Amygdala (tissue), 56 donors: ENCODE measurements around the gene EPHA2.
"Not testable (repeated sequence)": the region's sequence is repeated elsewhere in the genome, so short reads cannot be mapped to it uniquely, and the experiment has no call there.

ENCODE experiments used
- DNase-seq, 56 donors: peaks; one replicate each; lab custom pipeline; 2025; lab: John Stamatoyannopoulos, UW

The EPHA2 gene

DNA sequence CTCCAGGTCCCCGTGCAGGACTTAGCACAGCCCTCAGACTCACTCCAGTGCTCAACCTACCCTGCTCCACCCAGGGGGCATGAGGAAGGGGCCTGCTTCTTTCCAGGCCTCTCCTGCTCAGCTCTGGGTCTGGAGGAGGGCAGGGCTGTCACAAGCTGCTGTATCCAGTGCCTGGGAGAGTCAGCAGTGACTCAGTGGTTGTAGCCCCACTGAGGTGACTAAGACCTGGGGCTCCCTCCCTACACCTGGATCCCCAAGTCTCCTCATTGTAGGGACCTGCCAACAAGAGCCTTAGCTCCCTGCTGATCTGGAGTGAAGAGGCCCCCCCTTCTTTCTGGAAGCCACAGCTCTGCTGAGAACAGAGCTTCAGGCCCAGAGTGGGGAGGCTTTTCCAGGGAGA is 46.3 kb downstream of the EPHA2 start:
- DNase-seq: no peak

DNA sequence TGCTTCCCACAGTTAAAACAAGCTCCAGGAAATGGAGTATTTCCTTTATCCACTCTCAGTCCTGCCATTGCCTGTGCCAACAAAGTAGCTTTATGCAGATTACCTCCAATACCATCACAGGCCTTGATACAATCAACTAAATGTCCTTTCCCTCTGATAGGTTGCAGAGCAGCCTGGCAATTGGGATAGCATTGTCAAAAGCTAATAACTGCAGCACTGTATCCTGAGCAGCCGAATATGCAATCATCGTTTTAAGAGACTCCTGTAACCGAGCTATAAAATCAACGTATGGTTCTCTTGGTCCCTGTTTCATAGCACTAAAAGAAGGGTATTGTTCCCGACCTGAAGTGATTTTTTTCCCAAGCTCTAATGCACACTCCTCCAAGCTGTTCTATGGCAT is 48.8 kb downstream of the EPHA2 start:
- DNase-seq: not testable (repeated sequence)

DNA sequence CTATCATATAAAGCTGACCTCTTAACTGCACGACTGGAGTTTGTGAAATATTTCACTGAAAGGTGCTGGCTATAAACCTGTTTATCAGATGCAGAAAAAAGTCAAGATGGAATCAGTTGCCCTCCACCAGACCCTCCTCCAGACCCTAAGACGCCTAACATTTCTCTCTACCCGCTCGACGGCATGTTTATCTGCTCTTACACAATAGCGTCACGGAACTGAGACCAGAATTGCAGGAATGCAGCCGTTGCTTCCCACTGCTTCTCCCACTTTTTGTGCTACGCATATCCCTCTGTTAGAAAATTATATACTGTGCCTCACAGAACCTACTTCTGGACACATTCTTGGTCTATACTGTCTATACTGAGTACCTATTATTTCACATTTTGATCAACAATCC is 54.2 kb downstream of the EPHA2 start:
- DNase-seq: no peak

DNA sequence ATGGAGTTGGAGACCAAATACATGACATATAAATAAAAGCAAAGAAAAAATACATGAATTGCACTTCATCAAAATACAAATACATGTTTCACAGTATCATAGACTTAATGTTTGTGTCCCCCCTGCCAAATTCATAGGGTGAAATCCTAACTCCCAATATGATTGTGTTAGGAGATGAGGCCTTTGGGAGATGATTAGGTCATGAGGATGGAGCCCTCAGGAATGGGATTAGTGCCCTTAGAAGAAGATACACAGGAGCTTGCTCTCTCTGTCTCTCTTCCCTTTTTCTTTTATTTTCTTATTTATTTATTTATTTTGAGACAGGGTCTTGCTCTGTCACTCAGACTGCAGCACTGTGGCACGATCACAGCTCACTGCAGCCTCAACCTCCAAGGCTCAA is 56.5 kb downstream of the EPHA2 start:
- DNase-seq: no peak

DNA sequence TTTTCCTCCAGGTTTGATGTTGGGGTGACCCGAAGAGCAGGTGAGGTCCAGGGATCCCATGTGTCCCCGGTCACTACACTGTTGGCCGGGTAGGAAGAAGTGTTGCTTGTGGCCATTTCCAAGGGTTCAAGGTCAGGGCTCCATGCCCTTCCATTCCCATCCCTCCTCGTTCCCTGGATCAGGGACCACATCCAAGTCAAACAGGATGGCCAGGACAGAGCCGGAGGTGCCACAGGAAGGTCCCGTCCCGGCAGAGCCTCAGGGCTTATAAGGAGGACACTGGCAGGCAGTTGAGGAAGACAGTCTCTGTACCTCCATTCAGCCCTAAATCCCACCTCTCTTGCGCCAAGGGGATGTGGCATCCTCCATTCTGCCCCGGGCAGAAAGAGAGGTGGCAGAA is 60.4 kb downstream of the EPHA2 start:
- no peak for DNase-seq

DNA sequence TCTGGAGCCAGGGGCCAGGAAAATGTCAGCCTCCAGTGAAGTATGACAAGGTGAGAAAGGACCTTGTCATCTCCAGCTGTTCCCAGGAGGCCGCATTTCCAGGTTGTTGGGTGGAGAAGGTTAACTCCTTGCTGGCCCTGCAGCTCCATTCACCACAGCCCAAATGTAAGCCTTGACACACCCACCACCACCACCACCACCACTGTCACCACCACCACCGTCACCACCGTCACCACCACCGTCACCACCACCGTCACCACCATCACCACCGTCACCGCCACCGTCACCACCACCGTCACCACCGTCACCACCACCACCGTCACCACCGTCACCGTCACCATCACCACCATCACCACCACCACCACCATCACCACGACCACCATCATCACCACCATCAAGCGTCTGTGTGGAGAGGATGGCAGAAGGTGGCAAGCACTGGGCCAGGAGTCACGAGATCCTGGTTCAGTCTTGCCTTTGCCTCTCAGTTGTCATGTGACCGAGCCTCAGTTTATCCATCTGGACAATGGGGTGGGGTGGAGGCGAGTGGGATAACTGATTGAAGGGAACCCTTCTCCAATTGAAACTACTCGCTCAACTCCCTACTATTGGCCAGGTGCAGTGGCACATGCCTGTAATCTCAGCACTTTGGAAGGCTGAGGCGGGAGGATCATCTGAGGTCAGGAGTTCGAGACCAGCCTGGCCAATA is 61.3 kb downstream of the EPHA2 start:
- no peak for DNase-seq

DNA sequence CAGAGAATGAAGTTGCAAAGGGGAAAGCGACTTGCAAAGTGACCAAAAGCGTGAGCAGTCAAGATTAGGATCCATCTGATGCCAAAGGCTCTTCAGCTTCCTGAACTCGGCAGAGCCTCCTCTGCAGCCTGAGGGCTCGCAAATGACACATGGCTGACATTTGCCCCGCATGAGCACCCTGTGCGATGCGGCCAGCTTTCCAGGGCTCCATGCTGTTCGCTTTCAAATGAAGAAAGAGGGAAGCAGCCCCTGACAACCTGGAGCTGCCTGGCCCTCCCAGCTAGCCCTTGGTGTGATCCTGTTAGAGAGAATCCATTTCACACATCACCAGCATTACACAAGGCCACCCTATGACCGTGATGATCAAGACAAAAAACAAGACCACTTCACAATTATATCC is 62.3 kb downstream of the EPHA2 start:
- DNase-seq: no peak

DNA sequence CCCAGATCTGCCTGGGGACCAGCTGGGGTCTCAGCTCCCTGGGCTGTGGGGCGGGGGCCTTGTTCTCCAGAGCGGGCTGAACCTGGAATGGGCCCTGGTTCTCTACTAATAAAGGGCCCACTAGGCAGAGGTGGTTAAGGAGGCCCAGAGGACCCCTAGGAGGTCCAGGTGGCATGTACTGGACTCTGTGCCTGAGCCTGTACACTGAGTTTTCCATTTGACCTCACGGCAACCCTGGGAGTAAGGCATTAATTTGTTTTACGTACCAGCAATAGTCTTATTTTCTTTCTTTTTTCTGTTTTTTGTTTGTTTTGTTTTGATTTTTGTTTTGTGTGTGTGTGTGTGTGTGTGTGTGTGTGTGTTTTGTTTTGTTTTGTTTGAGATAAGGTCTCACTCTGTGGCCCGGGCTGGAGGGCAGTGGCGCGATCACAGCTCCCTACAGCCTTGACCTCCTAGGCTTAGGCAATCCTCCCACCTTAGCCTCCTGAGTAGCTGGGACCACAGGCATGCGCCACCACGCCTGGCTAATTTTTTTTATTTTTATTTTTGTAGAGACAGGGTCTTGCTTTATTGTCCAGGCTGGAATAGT is 62.9 kb downstream of the EPHA2 start:
- DNase-seq: no peak

DNA sequence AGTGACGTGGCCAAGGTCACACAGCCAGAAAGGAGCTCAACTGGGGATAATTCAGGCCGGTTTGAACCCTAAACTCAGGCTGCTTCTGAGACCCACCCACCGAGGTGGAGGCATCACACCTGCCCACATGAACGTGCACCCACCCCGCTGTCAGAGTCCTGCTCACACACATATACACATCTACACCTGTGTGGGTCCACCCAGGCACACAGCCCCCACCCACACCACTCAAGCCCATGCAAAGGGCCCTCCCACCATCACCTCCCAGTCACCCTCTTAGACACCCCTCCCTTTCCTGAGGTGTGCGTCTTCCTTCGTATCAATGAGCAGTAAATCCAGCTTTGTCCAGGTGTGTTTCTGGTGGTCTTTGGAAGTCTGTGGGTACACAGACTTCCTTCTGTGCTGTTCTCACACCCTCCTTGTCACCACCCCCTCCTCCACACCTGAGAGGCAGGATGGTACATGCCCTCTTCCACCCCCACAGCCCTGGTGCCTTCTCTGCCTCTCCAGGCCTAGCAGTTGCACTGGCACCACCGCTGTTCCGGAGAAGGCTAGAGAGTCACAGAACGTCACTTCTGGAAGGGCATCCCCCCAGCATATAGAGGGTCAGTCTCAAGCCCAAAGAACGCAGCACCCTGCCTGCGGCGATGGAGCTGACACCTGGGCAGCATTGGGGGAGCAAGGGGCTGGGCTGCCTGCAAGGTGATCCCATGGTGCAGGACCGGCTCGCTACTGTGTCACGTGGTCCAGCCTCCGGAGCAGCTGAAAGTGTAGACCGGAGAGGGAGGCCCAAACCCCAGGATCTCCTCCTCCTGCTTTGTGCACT is 63.6 kb downstream of the EPHA2 start:
- DNase-seq: no peak

DNA sequence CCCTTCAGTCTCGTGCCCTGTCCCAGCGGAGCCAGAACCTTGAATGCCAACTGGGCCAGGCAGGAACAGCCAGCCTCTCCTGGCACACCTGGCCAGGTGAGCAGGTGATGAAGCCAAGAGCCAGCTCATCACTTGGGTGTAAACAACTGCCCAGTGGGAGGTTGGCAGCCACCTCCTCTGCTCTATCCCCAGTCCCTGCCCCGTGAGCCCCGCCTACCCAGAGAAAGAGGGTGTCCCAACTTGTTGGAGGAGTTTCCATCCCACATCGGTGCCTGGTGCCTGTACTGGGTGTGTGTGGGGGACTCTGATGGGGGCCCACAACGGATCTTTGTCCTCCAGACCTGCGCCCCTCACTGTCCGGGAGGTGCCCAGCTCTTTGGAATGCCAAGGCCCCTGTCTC is 64.6 kb downstream of the EPHA2 start:
- DNase-seq: no peak

DNA sequence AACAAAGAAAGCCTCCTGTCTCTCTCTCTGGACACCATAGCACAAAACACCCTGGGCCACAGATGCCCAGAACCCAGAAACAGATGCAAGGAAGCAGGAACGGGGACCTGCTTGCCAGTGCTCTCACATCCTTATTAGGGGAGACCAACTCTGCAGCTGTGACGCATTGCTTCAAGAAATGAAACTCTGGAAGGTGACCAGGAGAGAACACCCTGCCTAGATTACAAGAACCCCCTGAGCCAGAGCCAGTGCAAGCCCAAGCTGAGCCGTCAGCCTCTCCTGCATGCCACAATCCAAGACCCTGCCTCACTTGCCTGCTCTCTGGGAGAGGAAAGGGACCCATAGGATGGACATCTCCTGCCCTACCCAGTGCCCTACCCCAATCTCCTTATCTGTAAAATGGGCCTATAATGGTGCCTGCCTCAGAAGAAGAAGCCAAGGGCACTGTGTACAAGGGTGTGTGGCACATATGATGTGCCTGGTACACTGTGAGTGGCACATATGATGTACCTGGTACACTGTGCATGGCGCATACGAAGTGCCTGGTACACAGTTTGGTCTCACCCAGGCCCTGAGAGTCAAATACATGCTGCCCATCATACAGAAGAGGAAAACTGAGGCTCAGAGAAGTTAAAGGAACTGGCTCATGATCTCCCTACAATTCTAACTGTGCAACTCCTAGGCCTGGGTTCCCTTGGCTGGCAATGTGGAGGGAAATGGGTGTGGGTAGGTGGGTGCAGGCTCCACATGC is 65.6 kb downstream of the EPHA2 start:
- DNase-seq: no peak

DNA sequence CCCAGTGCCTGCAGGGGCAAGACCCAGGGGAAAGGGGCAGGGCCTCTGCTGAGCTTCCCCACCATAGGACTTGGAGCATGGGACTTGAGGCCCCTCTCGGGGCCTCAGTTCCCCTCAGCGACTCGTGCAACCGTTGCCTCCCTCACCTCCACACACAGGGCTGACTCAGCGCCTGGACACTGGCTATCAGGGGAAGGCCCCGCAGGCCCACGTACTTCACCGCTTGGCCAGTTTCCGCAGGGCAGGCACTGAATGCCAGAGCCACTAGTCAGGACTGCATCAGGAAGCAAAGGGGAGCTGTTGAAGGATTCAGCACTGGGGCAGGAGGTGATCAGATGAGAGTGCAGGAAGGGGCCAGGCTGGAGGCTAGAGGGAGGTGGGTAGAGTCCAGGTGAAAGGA is 66.9 kb downstream of the EPHA2 start:
- DNase-seq: no peak

DNA sequence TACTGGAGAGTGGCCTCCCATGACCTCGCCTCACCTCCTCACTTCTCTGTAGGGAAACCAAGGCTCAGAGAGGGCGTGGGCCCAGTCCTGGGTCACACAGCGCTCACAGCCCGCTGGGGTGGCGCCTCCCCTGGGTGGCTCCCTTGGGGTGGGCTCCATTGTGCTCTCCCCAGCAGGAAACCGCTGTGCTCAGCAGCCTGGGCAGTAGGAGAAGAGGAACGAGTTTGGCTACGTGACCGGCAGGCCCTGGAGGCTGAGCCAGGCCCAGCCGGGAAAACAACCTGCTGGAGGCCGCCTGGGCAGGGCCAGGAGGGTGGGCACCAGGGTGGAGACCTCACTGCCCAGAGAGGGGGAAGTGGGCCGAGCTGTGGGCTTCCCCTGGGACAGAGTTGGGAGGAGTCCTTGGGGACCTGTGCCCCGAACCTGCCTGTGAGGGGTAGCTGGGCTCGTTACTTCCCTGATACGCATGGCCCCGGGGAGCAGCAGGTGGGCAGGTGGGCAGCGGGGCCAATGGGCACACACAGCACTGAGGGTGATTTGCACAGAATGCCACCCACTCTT is 67.4 kb downstream of the EPHA2 start:
- DNase-seq: no peak

DNA sequence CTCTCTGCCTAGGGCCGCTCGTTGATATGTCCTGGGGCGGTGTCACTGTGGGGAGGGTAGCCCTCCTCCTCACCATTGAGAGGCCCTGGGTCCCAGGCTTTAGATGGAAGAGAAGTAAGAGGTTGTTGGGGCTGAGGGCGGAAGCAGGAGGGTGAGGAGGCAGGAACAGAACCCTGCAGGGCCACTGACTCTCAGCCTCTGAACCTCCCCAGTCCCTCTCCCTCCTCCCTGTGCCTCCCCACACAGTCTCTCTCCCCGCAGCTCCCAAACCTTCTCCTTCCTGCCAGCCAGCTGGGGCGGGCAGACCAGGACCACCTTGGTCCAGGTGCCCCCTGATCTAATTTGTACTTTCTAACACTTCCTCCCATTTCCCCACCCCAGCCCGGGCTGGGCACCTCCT is 68.1 kb downstream of the EPHA2 start:
- DNase-seq: no peak

DNA sequence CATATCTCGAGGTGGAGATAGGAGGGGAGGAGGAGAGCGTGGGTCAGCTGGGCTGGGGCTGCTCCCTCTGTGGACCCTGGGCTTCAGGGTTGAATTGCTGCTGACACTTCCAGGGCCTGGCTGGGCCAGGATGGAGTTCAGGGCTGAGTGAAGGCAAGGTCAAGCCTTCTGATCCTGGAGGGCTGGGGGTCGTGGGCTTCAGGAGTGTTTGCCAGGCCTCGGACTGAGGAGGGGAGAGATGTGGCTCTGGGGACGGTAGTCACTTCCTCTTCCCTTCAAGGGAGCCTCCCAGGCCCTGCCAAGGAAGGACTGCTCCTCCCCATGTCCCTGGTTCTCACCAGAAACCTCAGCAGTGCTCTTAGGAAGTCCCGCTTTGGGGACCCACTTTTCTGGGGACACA is 70.3 kb downstream of the EPHA2 start:
- no peak for DNase-seq

DNA sequence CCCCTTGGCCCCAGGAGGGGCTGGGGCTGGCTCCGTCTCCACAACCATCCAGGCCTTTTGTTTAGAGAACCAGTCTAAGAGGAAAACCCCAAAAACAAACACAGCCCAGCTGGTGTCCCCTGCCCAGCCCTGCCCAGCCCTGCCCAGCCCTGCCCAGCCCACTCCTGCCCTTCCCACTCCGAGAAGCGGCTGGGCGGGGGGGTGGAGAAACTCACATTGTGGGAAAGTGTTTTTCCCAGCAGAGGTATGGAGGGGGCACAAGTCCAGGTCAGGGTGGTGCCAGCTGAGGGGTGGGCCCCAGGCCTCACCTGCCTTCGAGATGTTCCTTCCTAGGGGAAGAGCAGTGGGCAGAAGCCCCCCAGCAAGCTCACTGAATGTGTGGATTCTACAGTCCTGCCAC is 72.4 kb downstream of the EPHA2 start:
- no peak for DNase-seq

DNA sequence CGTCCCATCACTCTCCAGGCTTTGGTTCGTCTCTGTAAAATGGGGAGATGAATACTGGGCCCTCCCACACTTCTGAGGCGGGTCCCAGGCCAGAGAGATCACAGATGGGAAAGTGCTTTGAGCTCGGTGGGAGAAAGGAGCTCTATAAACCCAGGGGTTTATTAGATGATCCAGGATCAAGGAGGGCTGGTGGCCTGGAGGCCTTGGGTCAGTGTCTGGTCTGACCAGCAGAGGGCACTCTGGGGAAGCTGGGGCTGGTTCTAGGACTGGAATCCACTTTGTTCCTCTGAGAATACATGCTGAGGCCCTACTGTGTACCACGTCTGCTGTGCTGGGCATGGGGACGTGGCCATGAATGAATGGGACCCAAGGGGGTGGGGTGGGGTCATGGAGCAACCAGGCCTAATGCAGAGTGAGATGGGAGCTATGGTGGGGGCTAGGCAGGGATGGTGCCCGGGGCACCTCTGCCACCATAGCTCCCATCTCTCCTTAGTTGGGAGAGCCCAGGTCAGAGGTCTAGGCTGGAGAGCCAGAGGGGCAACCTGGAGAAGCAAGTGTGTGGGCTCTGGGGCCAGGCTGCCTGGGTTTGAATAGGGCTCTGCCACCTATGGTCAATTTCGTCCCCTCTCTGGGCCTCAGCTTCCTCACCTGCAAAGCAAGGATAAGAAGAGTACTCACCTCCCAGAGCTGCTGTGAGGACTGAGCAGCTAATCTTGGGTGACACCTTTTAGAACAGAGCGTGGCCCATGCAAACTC is 73.4 kb downstream of the EPHA2 start:
- peak in 10 of 56 donors; percentile 9 to 45 (median 18) for DNase-seq

DNA sequence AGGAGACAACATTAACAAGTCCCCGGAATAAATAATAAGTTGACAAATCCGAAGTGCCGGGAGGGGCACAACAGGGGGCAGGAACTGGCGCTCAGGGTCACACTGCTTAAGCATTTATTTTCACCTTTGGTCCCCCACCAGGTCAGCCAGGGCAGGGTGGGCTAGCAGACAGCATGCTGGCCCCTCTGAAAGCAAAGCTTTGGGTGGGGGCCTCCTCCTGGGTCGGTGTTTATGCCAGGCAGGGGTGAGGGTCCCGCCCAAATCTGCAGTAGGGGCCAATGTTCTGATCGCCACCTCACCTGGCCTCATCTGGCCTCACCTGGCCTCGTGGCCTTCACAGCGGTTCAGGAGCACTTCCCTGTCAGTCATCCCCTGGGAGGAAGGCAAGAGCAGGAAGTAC is 74.2 kb downstream of the EPHA2 start:
- DNase-seq: no peak

DNA sequence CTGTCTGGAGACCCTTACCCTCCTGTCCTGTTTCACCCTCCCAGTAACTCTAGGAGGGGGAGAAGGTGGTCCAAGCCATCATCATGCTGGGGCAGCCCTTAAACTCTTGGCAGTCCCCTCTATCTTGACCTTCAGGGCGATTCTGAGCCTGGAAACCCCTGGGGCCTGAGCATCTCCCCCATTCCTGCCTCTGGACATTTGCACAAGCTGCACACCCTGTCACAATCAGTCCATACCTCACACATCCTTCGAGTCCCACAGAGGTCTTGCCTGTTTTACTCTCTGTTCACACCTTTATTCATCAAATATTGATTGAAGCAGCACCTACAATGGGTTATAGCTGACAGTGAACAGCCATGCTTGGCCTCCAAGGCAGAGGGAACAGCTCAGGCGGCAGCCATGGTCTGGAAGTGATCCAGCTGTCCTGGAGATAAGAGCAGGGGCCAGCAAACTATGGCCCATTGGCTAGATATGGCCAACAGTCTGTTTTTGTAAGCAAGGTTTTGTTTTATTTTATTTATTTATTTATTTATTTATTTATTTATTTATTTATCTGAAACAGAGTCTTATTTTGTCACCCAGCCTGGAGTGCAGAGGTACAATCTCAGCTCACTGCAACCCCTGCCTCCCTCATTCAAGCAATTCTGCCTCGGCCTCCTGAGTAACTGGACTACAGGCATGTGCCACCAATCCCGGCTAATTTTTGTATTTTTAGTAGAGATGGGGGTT is 75.3 kb downstream of the EPHA2 start:
- DNase-seq: no peak
